HepG2 (cell line): ENCODE data around the gene SLCO4A1. TPM values are rescaled to one million over a fixed set of nuclear protein-coding genes. Genes with fewer than 3 reads are reported as not detected.
A peak's percentile ranks its signal among the peaks of the same experiment; 100 is the strongest.

ENCODE experiments used
- ARNT2 ChIP-seq: sonication (generic); formaldehyde crosslinking; IDR thresholded peaks from 2 replicates; pipeline ENCODE4 v1.8.0; 2022; ENCODE audit warnings: mild to moderate bottlenecking, low read depth, missing genetic modification reagents, moderate library complexity
- ATM ChIP-seq: fragments of 450-650 bp; IDR thresholded peaks from 2 replicates; pipeline ENCODE4 v1.7.1; 2017; ENCODE audit warnings: mild to moderate bottlenecking, borderline replicate concordance
- CC2D1A ChIP-seq: sonication (generic); formaldehyde crosslinking; IDR thresholded peaks from 2 replicates; pipeline ENCODE4 v1.8.1; 2023; ENCODE audit warnings: mild to moderate bottlenecking, missing genetic modification reagents
- FUBP1 ChIP-seq: sonication (generic); formaldehyde crosslinking; IDR thresholded peaks from 2 replicates; pipeline ENCODE4 v1.5.1; 2020; ENCODE audit warnings: missing genetic modification reagents, mild to moderate bottlenecking, borderline replicate concordance
- MED13 ChIP-seq: sonication (generic); formaldehyde crosslinking; IDR thresholded peaks from 2 replicates; pipeline ENCODE4 v1.5.0; 2020; ENCODE audit warnings: missing genetic modification reagents
- MEIS1 ChIP-seq: sonication (generic); formaldehyde crosslinking; IDR thresholded peaks from 2 replicates; pipeline ENCODE4 v1.9.0; 2021; ENCODE audit warnings: mild to moderate bottlenecking, missing genetic modification reagents, moderate library complexity, borderline replicate concordance
- MIXL1 ChIP-seq: IDR thresholded peaks from 2 replicates; pipeline ENCODE4 v1.6.1; 2016
- NR2C2 ChIP-seq: sonication (generic); formaldehyde crosslinking; IDR thresholded peaks from 2 replicates; pipeline ENCODE4 v1.4.0; 2020; ENCODE audit warnings: missing genetic modification reagents, mild to moderate bottlenecking, moderate library complexity, borderline replicate concordance
- PCBP2 ChIP-seq: fragments of 200-400 bp; formaldehyde crosslinking; optimal IDR thresholded peaks from 2 replicates; pipeline ENCODE3; 2018; ENCODE audit warnings: low read length, low read depth; ENCODE audit not compliant: poor library complexity, severe bottlenecking
- PTBP1 ChIP-seq: fragments of 200-400 bp; formaldehyde crosslinking; IDR thresholded peaks from 2 replicates; pipeline ENCODE4 v1.6.1; 2018; ENCODE audit warnings: low read length, low read depth; ENCODE audit not compliant: poor library complexity, severe bottlenecking
- RAD21 ChIP-seq: fragments of 450-650 bp; formaldehyde crosslinking; IDR thresholded peaks from 2 replicates; pipeline ENCODE4 v1.5.0; 2020; ENCODE audit warnings: mild to moderate bottlenecking
- REL ChIP-seq: sonication (generic); formaldehyde crosslinking; conservative IDR thresholded peaks from 2 replicates; pipeline ENCODE4 v1.8.0; 2022; ENCODE audit warnings: mild to moderate bottlenecking, missing genetic modification reagents, moderate library complexity
- TOPORS ChIP-seq: sonication (generic); formaldehyde crosslinking; IDR thresholded peaks from 2 replicates; pipeline ENCODE4 v1.8.0; 2023; ENCODE audit warnings: mild to moderate bottlenecking, missing genetic modification reagents
- ZBTB7B ChIP-seq: sonication (generic); formaldehyde crosslinking; IDR thresholded peaks from 2 replicates; pipeline ENCODE4 v1.4.0; 2020; ENCODE audit warnings: missing genetic modification reagents
- ZFP82 ChIP-seq: sonication (generic); formaldehyde crosslinking; IDR thresholded peaks from 2 replicates; pipeline ENCODE4 v1.5.1; 2020; ENCODE audit warnings: mild to moderate bottlenecking, missing genetic modification reagents, borderline replicate concordance
- ZNF121 ChIP-seq: sonication (generic); formaldehyde crosslinking; IDR thresholded peaks from 2 replicates; pipeline ENCODE4 v1.5.0; 2020; ENCODE audit warnings: mild to moderate bottlenecking, missing genetic modification reagents
- ZNF383 ChIP-seq: sonication (generic); formaldehyde crosslinking; IDR thresholded peaks from 2 replicates; pipeline ENCODE4 v1.4.0; 2020; ENCODE audit warnings: missing genetic modification reagents, mild to moderate bottlenecking, borderline replicate concordance
- ZNF431 ChIP-seq: sonication (generic); formaldehyde crosslinking; IDR thresholded peaks from 2 replicates; pipeline ENCODE4 v1.9.0; 2022; ENCODE audit warnings: missing genetic modification reagents, low read depth, mild to moderate bottlenecking, borderline replicate concordance
- ZNF446 ChIP-seq: sonication (generic); formaldehyde crosslinking; IDR thresholded peaks from 2 replicates; pipeline ENCODE4 v1.5.0; 2020; ENCODE audit warnings: mild to moderate bottlenecking, missing genetic modification reagents
- ZNF501 ChIP-seq: sonication (generic); formaldehyde crosslinking; IDR thresholded peaks from 2 replicates; pipeline ENCODE4 v1.5.1; 2020; ENCODE audit warnings: mild to moderate bottlenecking, moderate library complexity, missing genetic modification reagents
- ZSCAN21 ChIP-seq: sonication (generic); formaldehyde crosslinking; IDR thresholded peaks from 2 replicates; pipeline ENCODE4 v1.8.0; 2022; ENCODE audit warnings: mild to moderate bottlenecking, missing genetic modification reagents, moderate library complexity, borderline replicate concordance
- polyA plus RNA-seq, 8 experiments: library from polyadenylated mRNA; depleted of rRNA in 3 of 8; stranded (reverse) in 7 of 8; unstranded in 1 of 8; fragments of >200 nt; fragmentation: Illumina TruSeq in 4 of 8; extraction: Trizol in 4 of 8; gene quantifications; 2 replicates each; pipeline versions ENCODE4 v1.2.1 to v1.2.3, GENCODE V29; 2011 to 2016; ENCODE audit warnings: low read depth in 4 of 8, missing spikeins in 1 of 8, mixed read lengths in 1 of 8; ENCODE audit not compliant: insufficient read depth in 1 of 8
- total RNA-seq, 5 experiments: library from RNA; depleted of rRNA; stranded (reverse); fragments of >200 nt; fragmentation: Illumina TruSeq; extraction: Trizol; gene quantifications; 2 replicates each; pipeline ENCODE4 v1.2.3, GENCODE V29; 2016; ENCODE audit warnings: low read depth in 1 of 5
- TF ChIP-seq, protein P1 (sequence below): sonication (generic); formaldehyde crosslinking; IDR thresholded peaks from 2 replicates; pipeline ENCODE4 v1.8.1; 2023; ENCODE audit warnings: mild to moderate bottlenecking, missing genetic modification reagents
- TF ChIP-seq, protein P2 (sequence below): sonication (generic); formaldehyde crosslinking; conservative IDR thresholded peaks from 2 replicates; pipeline ENCODE4 v1.8.0; 2022; ENCODE audit warnings: missing genetic modification reagents
- TF ChIP-seq, protein P3 (sequence below): sonication (generic); formaldehyde crosslinking; IDR thresholded peaks from 2 replicates; pipeline ENCODE4 v1.4.0; 2020; ENCODE audit warnings: missing genetic modification reagents, low read depth, mild to moderate bottlenecking, borderline replicate concordance
- TF ChIP-seq, protein P4 (sequence below): sonication (generic); formaldehyde crosslinking; IDR thresholded peaks from 2 replicates; pipeline ENCODE4 v1.8.1; 2023; ENCODE audit warnings: mild to moderate bottlenecking, moderate library complexity, missing genetic modification reagents

Gene SLCO4A1
- total and polyA plus RNA-seq, 2 of the 13 experiments (the other 11 are each of a cell fraction or from before 2014, with no cell fraction given), result 55.5 to 112 TPM

DNA sequence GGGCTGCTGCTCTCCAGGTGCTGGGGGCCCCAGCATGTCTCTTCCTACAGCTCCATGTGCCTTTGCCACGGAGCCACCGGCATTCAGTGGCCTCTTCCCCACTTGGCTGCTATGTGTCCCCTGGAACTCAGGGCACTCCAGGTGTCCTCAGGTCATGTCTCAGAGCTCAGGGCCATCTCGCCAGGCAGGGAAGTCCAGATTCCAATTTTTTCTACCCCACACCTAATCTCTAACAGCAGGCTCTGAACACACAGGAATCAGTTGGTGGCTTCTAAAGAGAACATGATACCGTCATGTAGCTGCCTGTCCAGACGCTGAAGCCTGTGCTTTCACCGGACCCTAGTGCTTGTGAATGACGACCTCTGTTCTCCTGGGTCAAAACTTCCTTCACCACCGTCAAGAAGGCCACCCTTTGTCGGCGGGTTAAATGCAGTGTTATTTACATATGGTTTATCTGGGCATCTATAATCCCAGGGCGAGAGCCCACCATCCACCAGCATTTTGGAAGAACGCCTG is 4.2 kb upstream of the SLCO4A1 start (continued):
- 0 out of 2 replicates have a peak, but pooled peaks have one; percentile 23 for TF ChIP-seq ZNF446 (CRISPR knock-in tag)
- TF ChIP-seq ZNF121, result no peak
- TF ChIP-seq, protein P1, sequence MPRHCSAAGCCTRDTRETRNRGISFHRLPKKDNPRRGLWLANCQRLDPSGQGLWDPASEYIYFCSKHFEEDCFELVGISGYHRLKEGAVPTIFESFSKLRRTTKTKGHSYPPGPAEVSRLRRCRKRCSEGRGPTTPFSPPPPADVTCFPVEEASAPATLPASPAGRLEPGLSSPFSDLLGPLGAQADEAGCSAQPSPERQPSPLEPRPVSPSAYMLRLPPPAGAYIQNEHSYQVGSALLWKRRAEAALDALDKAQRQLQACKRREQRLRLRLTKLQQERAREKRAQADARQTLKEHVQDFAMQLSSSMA (CRISPR knock-in tag), result no peak
- TF ChIP-seq ZBTB7B, result peak; percentile 46; the same call in 1 of the 2 replicates
- TF ChIP-seq ZNF383 (CRISPR knock-in tag), result no peak
- TF ChIP-seq, protein P2, sequence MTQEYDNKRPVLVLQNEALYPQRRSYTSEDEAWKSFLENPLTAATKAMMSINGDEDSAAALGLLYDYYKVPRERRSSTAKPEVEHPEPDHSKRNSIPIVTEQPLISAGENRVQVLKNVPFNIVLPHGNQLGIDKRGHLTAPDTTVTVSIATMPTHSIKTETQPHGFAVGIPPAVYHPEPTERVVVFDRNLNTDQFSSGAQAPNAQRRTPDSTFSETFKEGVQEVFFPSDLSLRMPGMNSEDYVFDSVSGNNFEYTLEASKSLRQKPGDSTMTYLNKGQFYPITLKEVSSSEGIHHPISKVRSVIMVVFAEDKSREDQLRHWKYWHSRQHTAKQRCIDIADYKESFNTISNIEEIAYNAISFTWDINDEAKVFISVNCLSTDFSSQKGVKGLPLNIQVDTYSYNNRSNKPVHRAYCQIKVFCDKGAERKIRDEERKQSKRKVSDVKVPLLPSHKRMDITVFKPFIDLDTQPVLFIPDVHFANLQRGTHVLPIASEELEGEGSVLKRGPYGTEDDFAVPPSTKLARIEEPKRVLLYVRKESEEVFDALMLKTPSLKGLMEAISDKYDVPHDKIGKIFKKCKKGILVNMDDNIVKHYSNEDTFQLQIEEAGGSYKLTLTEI (CRISPR knock-in tag), result no peak
- TF ChIP-seq ZNF431, result no peak
- no peak for TF ChIP-seq ATM
- TF ChIP-seq ZSCAN21, result no peak
- no peak for TF ChIP-seq MIXL1 (CRISPR knock-in tag)
- no peak for TF ChIP-seq NR2C2 (CRISPR knock-in tag)
- TF ChIP-seq, protein P3, sequence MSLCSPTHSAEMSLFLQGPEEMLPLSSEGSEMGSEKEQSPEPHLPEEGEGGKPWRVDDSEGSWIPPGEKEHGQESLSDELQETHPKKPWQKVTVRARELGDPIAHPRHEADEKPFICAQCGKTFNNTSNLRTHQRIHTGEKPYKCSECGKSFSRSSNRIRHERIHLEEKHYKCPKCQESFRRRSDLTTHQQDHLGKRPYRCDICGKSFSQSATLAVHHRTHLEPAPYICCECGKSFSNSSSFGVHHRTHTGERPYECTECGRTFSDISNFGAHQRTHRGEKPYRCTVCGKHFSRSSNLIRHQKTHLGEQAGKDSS (CRISPR knock-in tag), result no peak
- no peak for TF ChIP-seq REL (CRISPR knock-in tag)
- TF ChIP-seq PCBP2, result no peak
- TF ChIP-seq MEIS1 (CRISPR knock-in tag), result 0 out of 2 replicates have a peak, but pooled peaks have one; percentile 4
- no peak for TF ChIP-seq PTBP1
- no peak for TF ChIP-seq ZFP82
- TF ChIP-seq CC2D1A (CRISPR knock-in tag), result no peak
- no peak for TF ChIP-seq ARNT2 (CRISPR knock-in tag)
- TF ChIP-seq TOPORS (CRISPR knock-in tag), result peak; percentile 46; the same call in 1 of the 2 replicates
- no peak for TF ChIP-seq FUBP1 (CRISPR knock-in tag)
- TF ChIP-seq RAD21, result no peak
- peak; percentile 42; the same call in 1 of the 2 replicates for TF ChIP-seq ZNF501
- TF ChIP-seq MED13 (CRISPR knock-in tag), result no peak
- TF ChIP-seq, protein P4, sequence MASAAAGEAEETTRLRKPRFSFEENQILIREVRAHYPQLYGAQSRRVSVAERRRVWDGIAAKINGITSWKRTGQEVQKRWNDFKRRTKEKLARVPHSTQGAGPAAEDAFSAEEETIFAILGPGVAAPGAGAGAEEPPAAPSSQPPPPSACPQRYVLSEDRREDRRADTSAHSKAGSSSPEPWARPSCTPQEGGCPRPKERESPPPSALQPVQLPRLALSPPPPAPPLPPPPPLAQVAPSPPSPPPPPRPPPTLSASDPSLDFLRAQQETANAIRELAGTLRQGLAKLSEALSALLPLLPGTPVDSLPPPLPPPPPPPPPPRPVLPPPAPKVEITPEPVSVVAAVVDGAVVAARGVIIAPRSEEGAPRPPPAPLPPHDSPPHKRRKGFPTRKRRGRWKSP, result no peak
